HL-60 (cell line): Measurements from ENCODE around the gene ST6GALNAC3.

Experiments used
- GABPA ChIP-seq: IDR thresholded peaks from 2 replicates; pipeline ENCODE4 v1.6.1; 2012; ENCODE audit warnings: low read depth
- POLR2AphosphoS5 ChIP-seq: IDR thresholded peaks from 2 replicates; pipeline ENCODE4 v1.6.1; 2012; ENCODE audit warnings: low read depth
- SPI1 ChIP-seq: IDR thresholded peaks from 2 replicates; pipeline ENCODE4 v1.6.1; 2012; ENCODE audit warnings: low read depth, mild to moderate bottlenecking, borderline replicate concordance
- TF ChIP-seq, protein P1 (sequence below): IDR thresholded peaks from one replicate; pipeline ENCODE4 v1.5.1; 2011; ENCODE audit warnings: low read length, control low read depth, inconsistent platforms; ENCODE audit not compliant: insufficient read depth
- TF ChIP-seq, protein P2 (sequence below): IDR thresholded peaks from 2 replicates; pipeline ENCODE4 v1.6.1; 2012; ENCODE audit warnings: low read depth; ENCODE audit not compliant: insufficient replicate concordance

DNA sequence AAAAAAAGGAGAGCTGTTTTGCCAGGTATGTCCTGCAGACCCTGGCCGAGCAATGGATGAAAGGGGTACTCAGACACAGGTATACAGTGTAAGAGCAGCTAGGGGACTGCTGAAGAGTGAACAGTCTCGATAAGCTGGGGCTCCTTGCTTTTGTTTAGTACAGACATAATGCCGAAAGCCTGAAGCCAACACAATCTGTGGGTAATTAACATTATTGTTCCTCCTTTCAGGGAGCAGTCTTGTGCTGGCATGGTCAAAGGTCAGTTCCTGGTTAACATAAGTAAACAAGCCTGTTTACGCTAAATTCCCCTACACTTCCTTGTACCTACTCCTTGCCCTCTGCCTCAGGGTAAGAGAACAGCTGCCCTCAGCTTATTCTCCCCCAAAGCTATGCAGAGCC, 520.5 kb downstream of the ST6GALNAC3 start:
- TF ChIP-seq, protein P1, sequence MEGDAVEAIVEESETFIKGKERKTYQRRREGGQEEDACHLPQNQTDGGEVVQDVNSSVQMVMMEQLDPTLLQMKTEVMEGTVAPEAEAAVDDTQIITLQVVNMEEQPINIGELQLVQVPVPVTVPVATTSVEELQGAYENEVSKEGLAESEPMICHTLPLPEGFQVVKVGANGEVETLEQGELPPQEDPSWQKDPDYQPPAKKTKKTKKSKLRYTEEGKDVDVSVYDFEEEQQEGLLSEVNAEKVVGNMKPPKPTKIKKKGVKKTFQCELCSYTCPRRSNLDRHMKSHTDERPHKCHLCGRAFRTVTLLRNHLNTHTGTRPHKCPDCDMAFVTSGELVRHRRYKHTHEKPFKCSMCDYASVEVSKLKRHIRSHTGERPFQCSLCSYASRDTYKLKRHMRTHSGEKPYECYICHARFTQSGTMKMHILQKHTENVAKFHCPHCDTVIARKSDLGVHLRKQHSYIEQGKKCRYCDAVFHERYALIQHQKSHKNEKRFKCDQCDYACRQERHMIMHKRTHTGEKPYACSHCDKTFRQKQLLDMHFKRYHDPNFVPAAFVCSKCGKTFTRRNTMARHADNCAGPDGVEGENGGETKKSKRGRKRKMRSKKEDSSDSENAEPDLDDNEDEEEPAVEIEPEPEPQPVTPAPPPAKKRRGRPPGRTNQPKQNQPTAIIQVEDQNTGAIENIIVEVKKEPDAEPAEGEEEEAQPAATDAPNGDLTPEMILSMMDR, result no peak
- no peak for TF ChIP-seq POLR2AphosphoS5
- no peak for TF ChIP-seq GABPA
- TF ChIP-seq, protein P2, sequence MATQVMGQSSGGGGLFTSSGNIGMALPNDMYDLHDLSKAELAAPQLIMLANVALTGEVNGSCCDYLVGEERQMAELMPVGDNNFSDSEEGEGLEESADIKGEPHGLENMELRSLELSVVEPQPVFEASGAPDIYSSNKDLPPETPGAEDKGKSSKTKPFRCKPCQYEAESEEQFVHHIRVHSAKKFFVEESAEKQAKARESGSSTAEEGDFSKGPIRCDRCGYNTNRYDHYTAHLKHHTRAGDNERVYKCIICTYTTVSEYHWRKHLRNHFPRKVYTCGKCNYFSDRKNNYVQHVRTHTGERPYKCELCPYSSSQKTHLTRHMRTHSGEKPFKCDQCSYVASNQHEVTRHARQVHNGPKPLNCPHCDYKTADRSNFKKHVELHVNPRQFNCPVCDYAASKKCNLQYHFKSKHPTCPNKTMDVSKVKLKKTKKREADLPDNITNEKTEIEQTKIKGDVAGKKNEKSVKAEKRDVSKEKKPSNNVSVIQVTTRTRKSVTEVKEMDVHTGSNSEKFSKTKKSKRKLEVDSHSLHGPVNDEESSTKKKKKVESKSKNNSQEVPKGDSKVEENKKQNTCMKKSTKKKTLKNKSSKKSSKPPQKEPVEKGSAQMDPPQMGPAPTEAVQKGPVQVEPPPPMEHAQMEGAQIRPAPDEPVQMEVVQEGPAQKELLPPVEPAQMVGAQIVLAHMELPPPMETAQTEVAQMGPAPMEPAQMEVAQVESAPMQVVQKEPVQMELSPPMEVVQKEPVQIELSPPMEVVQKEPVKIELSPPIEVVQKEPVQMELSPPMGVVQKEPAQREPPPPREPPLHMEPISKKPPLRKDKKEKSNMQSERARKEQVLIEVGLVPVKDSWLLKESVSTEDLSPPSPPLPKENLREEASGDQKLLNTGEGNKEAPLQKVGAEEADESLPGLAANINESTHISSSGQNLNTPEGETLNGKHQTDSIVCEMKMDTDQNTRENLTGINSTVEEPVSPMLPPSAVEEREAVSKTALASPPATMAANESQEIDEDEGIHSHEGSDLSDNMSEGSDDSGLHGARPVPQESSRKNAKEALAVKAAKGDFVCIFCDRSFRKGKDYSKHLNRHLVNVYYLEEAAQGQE, result no peak
- TF ChIP-seq SPI1, result no peak
